ENCODE data around the gene ZNF224.
"Not testable (repeated sequence)": the region's sequence is repeated elsewhere in the genome, so short reads cannot be mapped to it uniquely, and the experiment has no call there.

Gene ZNF224

DNA sequence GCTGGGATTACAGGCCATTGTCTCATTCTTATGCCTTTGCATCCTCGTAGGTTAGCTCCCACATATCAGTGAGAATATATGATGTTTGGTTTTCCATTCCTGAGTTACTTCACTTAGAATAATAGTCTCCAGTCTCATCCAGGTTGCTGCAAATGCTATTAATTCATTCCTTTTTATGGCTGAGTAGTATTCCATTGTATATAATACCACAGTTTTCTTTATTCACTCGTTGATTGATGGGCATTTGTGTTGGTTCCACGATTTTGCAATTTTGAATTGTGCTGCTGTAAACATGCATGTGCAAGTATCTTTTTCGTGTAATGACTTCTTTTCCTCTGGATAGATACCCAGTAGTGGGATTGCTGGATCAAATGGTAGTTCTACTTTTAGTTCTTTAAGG, 27.0 kb downstream of the ZNF224 start:
- DNase-seq (ENCODE audit: low read depth in 2 of 2, low spot score in 1 of 2): not testable (repeated sequence)

GRCh38 chr19:44131955-44132354, 37.8 kb downstream of the ZNF224 start:
- DNase-seq (ENCODE audit: low read depth in 2 of 2, low spot score in 1 of 2): no peak

DNA sequence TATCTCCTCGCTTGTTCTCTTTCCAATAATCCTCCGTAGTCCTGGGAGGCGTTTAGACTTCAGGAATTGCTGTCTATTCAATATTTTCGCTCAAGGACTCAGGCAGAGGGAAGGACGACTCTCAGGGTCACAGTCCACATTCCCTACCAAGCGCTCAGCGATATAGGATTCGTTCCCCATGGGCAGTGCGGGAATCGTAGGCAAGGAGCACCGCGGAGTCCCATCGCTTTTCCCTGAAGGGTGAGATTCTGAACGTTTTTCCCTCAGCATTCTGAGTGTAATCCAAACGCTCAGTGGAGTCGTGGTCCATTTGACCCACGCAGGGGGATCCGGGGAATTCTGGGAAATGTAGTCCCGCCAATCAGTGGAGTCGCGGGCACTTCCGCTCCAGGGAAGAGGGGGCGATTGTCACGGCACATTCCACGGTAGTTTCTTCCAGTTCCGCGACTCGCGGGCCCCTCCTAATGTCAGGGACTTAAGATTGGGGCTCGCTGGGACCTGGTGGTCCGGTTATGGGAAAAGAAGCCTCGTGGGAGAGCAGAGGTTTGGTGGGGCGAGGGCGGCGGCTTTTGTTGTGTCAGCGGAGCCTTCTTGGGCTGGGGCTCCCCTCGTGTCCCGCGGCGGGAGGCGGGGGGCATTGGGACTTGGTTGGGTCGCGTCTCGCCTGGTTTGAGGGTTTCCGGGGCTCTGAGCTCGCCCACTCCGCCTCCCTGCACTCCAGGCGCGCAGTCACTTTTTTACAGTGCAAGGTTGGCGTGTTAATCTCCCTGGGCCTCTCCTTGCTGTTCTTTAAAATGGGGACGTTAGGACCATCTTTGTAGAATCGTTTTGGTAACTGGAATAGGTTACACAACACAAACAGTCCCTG, 47.3 kb downstream of the ZNF224 start, which contains the start of gene ZNF234:
Gene ZNF234 (plus strand): TSS at position 364 of the 868 bp plus-strand sequence. CDS start 3,079 bp downstream, outside the sequence.
- DNase-seq (ENCODE audit: low read depth in 2 of 2, low spot score in 1 of 2): peak; percentile 31 to 44

DNA sequence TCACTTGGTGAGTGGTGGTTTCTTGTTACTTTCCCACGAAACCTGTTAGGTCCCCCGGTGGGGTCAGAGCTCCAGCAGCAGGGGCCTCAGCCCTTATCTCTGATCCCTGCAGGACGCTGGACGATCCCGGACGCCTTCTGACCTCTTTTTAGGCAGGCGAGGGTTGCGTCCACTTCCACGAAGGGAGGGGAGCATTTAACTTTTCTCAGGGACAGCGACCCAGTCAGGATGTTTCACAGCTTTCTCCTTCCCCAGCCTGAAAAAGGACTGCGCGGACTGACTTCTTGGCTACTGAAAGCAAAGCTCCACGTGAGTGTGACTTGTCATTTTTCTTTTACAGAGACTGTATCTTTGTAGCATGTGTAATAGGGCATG, 47.9 kb downstream of the ZNF224 start:
- no peak for DNase-seq (ENCODE audit: low read depth in 2 of 2, low spot score in 1 of 2)

DNA sequence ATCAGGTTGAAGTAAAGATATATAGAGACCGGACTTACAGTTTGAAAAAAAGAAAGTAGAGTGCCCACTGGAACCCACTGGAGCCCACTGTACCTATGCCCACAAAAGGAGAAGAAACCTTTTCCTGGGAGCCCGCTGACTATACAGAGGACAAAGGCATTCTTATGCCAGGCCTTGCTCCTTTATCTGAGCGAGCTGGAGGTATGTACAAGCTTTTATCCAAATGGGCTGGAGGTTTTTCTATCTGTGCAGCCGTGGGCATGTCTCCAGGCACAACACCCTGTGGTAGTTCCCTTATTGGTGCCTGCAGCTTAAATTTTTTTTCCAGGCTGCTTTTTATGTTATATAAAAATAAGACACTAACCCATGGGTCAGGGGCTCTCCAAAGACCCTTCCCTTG, 55.6 kb downstream of the ZNF224 start:
- no peak for DNase-seq (ENCODE audit: low read depth in 2 of 2, low spot score in 1 of 2)

DNA sequence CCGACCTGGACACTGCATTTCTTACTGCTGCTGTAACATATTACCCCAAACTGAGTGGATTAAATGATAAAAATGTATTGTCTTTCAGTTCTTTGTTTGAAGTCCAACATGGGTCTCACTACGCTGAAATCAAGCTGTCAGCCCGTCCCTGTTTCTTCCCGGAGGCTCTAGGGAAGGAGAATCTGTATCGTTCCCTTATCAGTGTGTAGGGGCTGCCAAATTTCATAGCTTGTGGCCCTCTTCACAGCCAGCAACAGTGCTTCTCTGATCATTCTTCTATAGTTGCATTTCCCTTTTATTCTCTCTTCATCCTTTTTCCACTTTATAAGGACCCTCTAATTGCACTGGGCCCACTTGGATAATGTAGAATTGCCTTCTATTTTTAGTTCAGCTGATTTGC, 57.3 kb downstream of the ZNF224 start:
- DNase-seq (ENCODE audit: low read depth in 2 of 2, low spot score in 1 of 2): no peak

- no peak for DNase-seq (ENCODE audit: low read depth in 2 of 2, low spot score in 1 of 2)
These were observed 62.3 kb downstream of the ZNF224 start for GRCh38 chr19:44156475-44156874.

Data from stimulated activated CD8-positive, alpha-beta memory T cell treated with anti-CD3 and anti-CD28 coated beads, Interleukin-4, amount 100 ng/mL, for 1 hour (primary cell).